Measurements from ENCODE around the gene PRR20G.
"Not testable (repeated sequence)": the region's sequence is repeated elsewhere in the genome, so short reads cannot be mapped to it uniquely, and the experiment has no call there.

PRR20G gene

GRCh38 chr3:127287840-127288239 is at the start of gene PRR20G:
Gene PRR20G, minus strand, starts transcription at chr3:127288046. Its CDS starts 681 bp downstream, at chr3:127287365.
- no peak for DNase-seq (ENCODE audit: low read depth in 2 of 2)

- DNase-seq (ENCODE audit: low read depth in 2 of 2) = no peak
Observed at GRCh38 chr3:127337001-127337400, 49.2 kb upstream of the PRR20G start.

GRCh38 chr3:127336101-127336500 is 48.3 kb upstream of the PRR20G start:
- DNase-seq (ENCODE audit: low read depth in 2 of 2) = no peak

GRCh38 chr3:127330385-127330784 is 42.5 kb upstream of the PRR20G start:
- DNase-seq (ENCODE audit: low read depth in 2 of 2) = no peak

GRCh38 chr3:127329631-127330285 is 41.9 kb upstream of the PRR20G start:
- DNase-seq (ENCODE audit: low read depth in 2 of 2) = no peak

GRCh38 chr3:127328421-127328820 is 40.6 kb upstream of the PRR20G start:
- no peak for DNase-seq (ENCODE audit: low read depth in 2 of 2)

- no peak for DNase-seq (ENCODE audit: low read depth in 2 of 2)
Observed at GRCh38 chr3:127326341-127326740, 38.5 kb upstream of the PRR20G start.

- no peak for DNase-seq (ENCODE audit: low read depth in 2 of 2)
Observed at GRCh38 chr3:127325629-127325961, 37.7 kb upstream of the PRR20G start.

- DNase-seq (ENCODE audit: low read depth in 2 of 2) = no peak
Observed at GRCh38 chr3:127324913-127325628, 37.2 kb upstream of the PRR20G start.

GRCh38 chr3:127324076-127324475 is 36.2 kb upstream of the PRR20G start:
- no peak for DNase-seq (ENCODE audit: low read depth in 2 of 2)

- DNase-seq (ENCODE audit: low read depth in 2 of 2) = no peak
Observed at GRCh38 chr3:127323581-127323980, 35.7 kb upstream of the PRR20G start.

GRCh38 chr3:127321371-127321770 is 33.5 kb upstream of the PRR20G start:
- no peak for DNase-seq (ENCODE audit: low read depth in 2 of 2)

GRCh38 chr3:127320529-127321121 is 32.8 kb upstream of the PRR20G start:
- no peak for DNase-seq (ENCODE audit: low read depth in 2 of 2)

GRCh38 chr3:127316685-127317084 is 28.8 kb upstream of the PRR20G start:
- no peak for DNase-seq (ENCODE audit: low read depth in 2 of 2)

GRCh38 chr3:127312818-127313217 is 25.0 kb upstream of the PRR20G start:
- DNase-seq (ENCODE audit: low read depth in 2 of 2) = no peak

GRCh38 chr3:127308821-127309220 is 21.0 kb upstream of the PRR20G start:
- DNase-seq (ENCODE audit: low read depth in 2 of 2) = not testable (repeated sequence)

- DNase-seq (ENCODE audit: low read depth in 2 of 2) = no peak
Observed at GRCh38 chr3:127307916-127308315, 20.1 kb upstream of the PRR20G start.

GRCh38 chr3:127307112-127307835 is 19.4 kb upstream of the PRR20G start:
- DNase-seq (ENCODE audit: low read depth in 2 of 2) = no peak

- no peak for DNase-seq (ENCODE audit: low read depth in 2 of 2)
Observed at GRCh38 chr3:127306361-127307111, 18.7 kb upstream of the PRR20G start.

GRCh38 chr3:127305499-127306060 is 17.7 kb upstream of the PRR20G start:
- no peak for DNase-seq (ENCODE audit: low read depth in 2 of 2)

- no peak for DNase-seq (ENCODE audit: low read depth in 2 of 2)
Observed at GRCh38 chr3:127304121-127304744, 16.4 kb upstream of the PRR20G start.

Measured in fibroblast of skin of left quadriceps (primary cell).